HEK293 (cell line): ENCODE data around the gene MAPKAPK5.

Experiments used
- CTCF ChIA-PET: fragments of 350-600 bp; formaldehyde crosslinking; extraction: SDS; loops from one replicate; lab custom pipeline; 2021; ENCODE audit warnings: antibody characterized with exemption; lab: Yijun Ruan, JAX
- POLR2A ChIA-PET: fragments of 300-600 bp; formaldehyde crosslinking; extraction: SDS; loops from one replicate; lab custom pipeline; 2020; ENCODE audit warnings: antibody characterized with exemption, inconsistent platforms; lab: Yijun Ruan, JAX
- H3K27ac ChIP-seq: fragments of 200-500 bp; sonication (Bioruptor generic); 2 replicates; pipeline ENCODE4 v1.5.1; 2014; ENCODE audit warnings: low read depth, low read length, control low read depth, inconsistent platforms; ENCODE audit errors: extremely low read depth
- H3K36me3 ChIP-seq, 2 experiments: fragments of 200-500 bp in 1 of 2; sonication (Bioruptor generic) in 1 of 2; 1 replicate in 1 of 2; 2 replicates in 1 of 2; pipeline ENCODE4 v1.5.1; 2014 to 2017; ENCODE audit warnings: inconsistent platforms in 2 of 2, low read length in 2 of 2; ENCODE audit not compliant: control insufficient read depth in 2 of 2, insufficient read depth in 1 of 2
- H3K4me1 ChIP-seq: fragments of 200-500 bp; sonication (Bioruptor generic); 2 replicates; pipeline ENCODE4 v1.5.1; 2014; ENCODE audit warnings: mild to moderate bottlenecking, low read length, inconsistent platforms; ENCODE audit not compliant: control insufficient read depth, insufficient read depth
- H3K4me3 ChIP-seq: 2 replicates; pipeline ENCODE4 v1.5.1; 2011; ENCODE audit warnings: low read depth, mild to moderate bottlenecking, control low read depth, low read length, moderate library complexity
- H3K9me3 ChIP-seq: fragments of 200-500 bp; sonication (Bioruptor generic); 2 replicates; pipeline ENCODE4 v1.5.1; 2014; ENCODE audit warnings: low read depth, low read length, inconsistent platforms; ENCODE audit not compliant: control insufficient read depth, insufficient read depth
- FEZF1 ChIP-seq: fragments of 450-650 bp; formaldehyde crosslinking; IDR thresholded peaks from 2 replicates; pipeline ENCODE4 v1.5.1; 2016; ENCODE audit warnings: missing biosample characterization, missing genetic modification characterization
- KLF10 ChIP-seq: fragments of 450-650 bp; IDR thresholded peaks from 2 replicates; pipeline ENCODE4 v1.5.1; 2018; ENCODE audit warnings: missing biosample characterization, mild to moderate bottlenecking, missing genetic modification characterization
- KLF9 ChIP-seq: fragments of 450-650 bp; formaldehyde crosslinking; IDR thresholded peaks from 2 replicates; pipeline ENCODE4 v1.5.1; 2016; ENCODE audit warnings: missing biosample characterization, missing genetic modification characterization, low read depth
- REPIN1 ChIP-seq: fragments of 450-650 bp; formaldehyde crosslinking; IDR thresholded peaks from 2 replicates; pipeline ENCODE4 v1.5.1; 2017; ENCODE audit warnings: missing biosample characterization, missing genetic modification characterization, low read depth
- SCRT1 ChIP-seq: fragments of 450-650 bp; formaldehyde crosslinking; IDR thresholded peaks from 2 replicates; pipeline ENCODE4 v1.5.1; 2016; ENCODE audit warnings: missing biosample characterization, missing genetic modification characterization, borderline replicate concordance
- SCRT2 ChIP-seq: fragments of 450-650 bp; formaldehyde crosslinking; IDR thresholded peaks from 2 replicates; pipeline ENCODE4 v1.5.1; 2016; ENCODE audit warnings: missing biosample characterization, missing genetic modification characterization
- ZBTB17 ChIP-seq: fragments of 450-650 bp; formaldehyde crosslinking; IDR thresholded peaks from 2 replicates; pipeline ENCODE4 v1.5.1; 2016; ENCODE audit warnings: missing biosample characterization, missing genetic modification characterization
- ZFP3 ChIP-seq: fragments of 450-650 bp; formaldehyde crosslinking; IDR thresholded peaks from 2 replicates; pipeline ENCODE4 v1.5.1; 2016; ENCODE audit warnings: low read depth, missing biosample characterization, missing genetic modification characterization
- ZFP41 ChIP-seq: fragments of 450-650 bp; formaldehyde crosslinking; IDR thresholded peaks from 2 replicates; pipeline ENCODE4 v1.5.1; 2016; ENCODE audit warnings: missing biosample characterization, missing genetic modification characterization, borderline replicate concordance
- ZNF146 ChIP-seq: fragments of 450-650 bp; formaldehyde crosslinking; IDR thresholded peaks from 2 replicates; pipeline ENCODE4 v1.5.1; 2016; ENCODE audit warnings: missing biosample characterization, missing genetic modification characterization
- ZNF2 ChIP-seq: fragments of 450-650 bp; formaldehyde crosslinking; IDR thresholded peaks from 2 replicates; pipeline ENCODE4 v1.5.1; 2016; ENCODE audit warnings: missing biosample characterization, missing genetic modification characterization
- ZNF211 ChIP-seq: fragments of 450-650 bp; formaldehyde crosslinking; IDR thresholded peaks from 2 replicates; pipeline ENCODE4 v1.5.1; 2016; ENCODE audit warnings: low read depth, missing biosample characterization, missing genetic modification characterization
- ZNF324 ChIP-seq: fragments of 450-650 bp; formaldehyde crosslinking; IDR thresholded peaks from 2 replicates; pipeline ENCODE4 v1.5.1; 2016; ENCODE audit warnings: missing biosample characterization, missing genetic modification characterization
- ZNF394 ChIP-seq: fragments of 450-650 bp; formaldehyde crosslinking; IDR thresholded peaks from 2 replicates; pipeline ENCODE4 v1.5.1; 2016; ENCODE audit warnings: missing biosample characterization, missing genetic modification characterization, mild to moderate bottlenecking, moderate library complexity, borderline replicate concordance
- ZNF654 ChIP-seq: fragments of 450-650 bp; formaldehyde crosslinking; IDR thresholded peaks from 2 replicates; pipeline ENCODE4 v1.5.1; 2016; ENCODE audit warnings: low read depth, missing biosample characterization, missing genetic modification characterization
- ZNF660 ChIP-seq: fragments of 450-650 bp; IDR thresholded peaks from 2 replicates; pipeline ENCODE4 v1.5.1; 2018; ENCODE audit warnings: missing biosample characterization, mild to moderate bottlenecking, missing genetic modification characterization
- TF ChIP-seq, protein P1 (sequence below): fragments of 450-650 bp; formaldehyde crosslinking; conservative IDR thresholded peaks from 2 replicates; pipeline ENCODE4 v1.5.1; 2016; ENCODE audit warnings: low read depth, missing biosample characterization, missing genetic modification characterization
- TF ChIP-seq, protein P2 (sequence below): fragments of 450-650 bp; formaldehyde crosslinking; IDR thresholded peaks from 2 replicates; pipeline ENCODE4 v1.5.1; 2016; ENCODE audit warnings: missing biosample characterization, missing genetic modification characterization
- TF ChIP-seq, protein P3 (sequence below): fragments of 450-650 bp; formaldehyde crosslinking; IDR thresholded peaks from 2 replicates; pipeline ENCODE4 v1.5.1; 2016; ENCODE audit warnings: missing biosample characterization, missing genetic modification characterization

MAPKAPK5 gene

GRCh38 chr12:111812881-111813741 lies 28.9 kb upstream of the MAPKAPK5 start:
- peak; percentile 38; the same call in 1 of the 2 replicates for TF ChIP-seq FEZF1
- no peak; the same call in 1 of the 2 replicates for TF ChIP-seq ZFP3 (tag by site-specific recombination)
- TF ChIP-seq ZNF660 (tag by site-specific recombination), result peak; percentile 88
- TF ChIP-seq ZBTB17 (tag by site-specific recombination), result 0 out of 2 replicates have a peak, but pooled peaks have one; percentile 25
- TF ChIP-seq, protein P1, sequence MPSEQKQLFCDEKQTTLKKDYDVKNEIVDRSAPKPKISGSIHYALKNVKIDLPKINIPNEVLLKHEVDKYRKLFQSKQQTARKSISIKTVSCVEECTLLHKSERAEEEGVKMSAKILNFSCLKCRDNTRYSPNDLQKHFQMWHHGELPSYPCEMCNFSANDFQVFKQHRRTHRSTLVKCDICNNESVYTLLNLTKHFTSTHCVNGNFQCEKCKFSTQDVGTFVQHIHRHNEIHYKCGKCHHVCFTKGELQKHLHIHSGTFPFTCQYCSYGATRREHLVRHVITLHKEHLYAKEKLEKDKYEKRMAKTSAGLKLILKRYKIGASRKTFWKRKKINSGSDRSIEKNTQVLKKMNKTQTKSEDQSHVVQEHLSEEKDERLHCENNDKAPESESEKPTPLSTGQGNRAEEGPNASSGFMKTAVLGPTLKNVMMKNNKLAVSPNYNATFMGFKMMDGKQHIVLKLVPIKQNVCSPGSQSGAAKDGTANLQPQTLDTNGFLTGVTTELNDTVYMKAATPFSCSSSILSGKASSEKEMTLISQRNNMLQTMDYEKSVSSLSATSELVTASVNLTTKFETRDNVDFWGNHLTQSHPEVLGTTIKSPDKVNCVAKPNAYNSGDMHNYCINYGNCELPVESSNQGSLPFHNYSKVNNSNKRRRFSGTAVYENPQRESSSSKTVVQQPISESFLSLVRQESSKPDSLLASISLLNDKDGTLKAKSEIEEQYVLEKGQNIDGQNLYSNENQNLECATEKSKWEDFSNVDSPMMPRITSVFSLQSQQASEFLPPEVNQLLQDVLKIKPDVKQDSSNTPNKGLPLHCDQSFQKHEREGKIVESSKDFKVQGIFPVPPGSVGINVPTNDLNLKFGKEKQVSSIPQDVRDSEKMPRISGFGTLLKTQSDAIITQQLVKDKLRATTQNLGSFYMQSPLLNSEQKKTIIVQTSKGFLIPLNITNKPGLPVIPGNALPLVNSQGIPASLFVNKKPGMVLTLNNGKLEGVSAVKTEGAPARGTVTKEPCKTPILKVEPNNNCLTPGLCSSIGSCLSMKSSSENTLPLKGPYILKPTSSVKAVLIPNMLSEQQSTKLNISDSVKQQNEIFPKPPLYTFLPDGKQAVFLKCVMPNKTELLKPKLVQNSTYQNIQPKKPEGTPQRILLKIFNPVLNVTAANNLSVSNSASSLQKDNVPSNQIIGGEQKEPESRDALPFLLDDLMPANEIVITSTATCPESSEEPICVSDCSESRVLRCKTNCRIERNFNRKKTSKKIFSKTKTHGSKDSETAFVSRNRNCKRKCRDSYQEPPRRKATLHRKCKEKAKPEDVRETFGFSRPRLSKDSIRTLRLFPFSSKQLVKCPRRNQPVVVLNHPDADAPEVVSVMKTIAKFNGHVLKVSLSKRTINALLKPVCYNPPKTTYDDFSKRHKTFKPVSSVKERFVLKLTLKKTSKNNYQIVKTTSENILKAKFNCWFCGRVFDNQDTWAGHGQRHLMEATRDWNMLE, result no peak
- TF ChIP-seq ZNF211, result no peak
- TF ChIP-seq ZNF654, result peak; percentile 94
- TF ChIP-seq, protein P2, sequence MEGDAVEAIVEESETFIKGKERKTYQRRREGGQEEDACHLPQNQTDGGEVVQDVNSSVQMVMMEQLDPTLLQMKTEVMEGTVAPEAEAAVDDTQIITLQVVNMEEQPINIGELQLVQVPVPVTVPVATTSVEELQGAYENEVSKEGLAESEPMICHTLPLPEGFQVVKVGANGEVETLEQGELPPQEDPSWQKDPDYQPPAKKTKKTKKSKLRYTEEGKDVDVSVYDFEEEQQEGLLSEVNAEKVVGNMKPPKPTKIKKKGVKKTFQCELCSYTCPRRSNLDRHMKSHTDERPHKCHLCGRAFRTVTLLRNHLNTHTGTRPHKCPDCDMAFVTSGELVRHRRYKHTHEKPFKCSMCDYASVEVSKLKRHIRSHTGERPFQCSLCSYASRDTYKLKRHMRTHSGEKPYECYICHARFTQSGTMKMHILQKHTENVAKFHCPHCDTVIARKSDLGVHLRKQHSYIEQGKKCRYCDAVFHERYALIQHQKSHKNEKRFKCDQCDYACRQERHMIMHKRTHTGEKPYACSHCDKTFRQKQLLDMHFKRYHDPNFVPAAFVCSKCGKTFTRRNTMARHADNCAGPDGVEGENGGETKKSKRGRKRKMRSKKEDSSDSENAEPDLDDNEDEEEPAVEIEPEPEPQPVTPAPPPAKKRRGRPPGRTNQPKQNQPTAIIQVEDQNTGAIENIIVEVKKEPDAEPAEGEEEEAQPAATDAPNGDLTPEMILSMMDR (tag by site-specific recombination), result peak; percentile 83
- peak; percentile 97 for TF ChIP-seq SCRT2 (tag by site-specific recombination)
- TF ChIP-seq KLF10 (tag by site-specific recombination), result no peak
- TF ChIP-seq REPIN1, result no peak
- peak; percentile 58; the same call in 1 of the 2 replicates for TF ChIP-seq ZNF394 (tag by site-specific recombination)
- peak; percentile 93 for TF ChIP-seq SCRT1 (tag by site-specific recombination)
- TF ChIP-seq ZNF2 (tag by site-specific recombination), result 0 out of 2 replicates have a peak, but pooled peaks have one; percentile 23
- no peak for TF ChIP-seq ZNF324 (tag by site-specific recombination)
- TF ChIP-seq, protein P3, sequence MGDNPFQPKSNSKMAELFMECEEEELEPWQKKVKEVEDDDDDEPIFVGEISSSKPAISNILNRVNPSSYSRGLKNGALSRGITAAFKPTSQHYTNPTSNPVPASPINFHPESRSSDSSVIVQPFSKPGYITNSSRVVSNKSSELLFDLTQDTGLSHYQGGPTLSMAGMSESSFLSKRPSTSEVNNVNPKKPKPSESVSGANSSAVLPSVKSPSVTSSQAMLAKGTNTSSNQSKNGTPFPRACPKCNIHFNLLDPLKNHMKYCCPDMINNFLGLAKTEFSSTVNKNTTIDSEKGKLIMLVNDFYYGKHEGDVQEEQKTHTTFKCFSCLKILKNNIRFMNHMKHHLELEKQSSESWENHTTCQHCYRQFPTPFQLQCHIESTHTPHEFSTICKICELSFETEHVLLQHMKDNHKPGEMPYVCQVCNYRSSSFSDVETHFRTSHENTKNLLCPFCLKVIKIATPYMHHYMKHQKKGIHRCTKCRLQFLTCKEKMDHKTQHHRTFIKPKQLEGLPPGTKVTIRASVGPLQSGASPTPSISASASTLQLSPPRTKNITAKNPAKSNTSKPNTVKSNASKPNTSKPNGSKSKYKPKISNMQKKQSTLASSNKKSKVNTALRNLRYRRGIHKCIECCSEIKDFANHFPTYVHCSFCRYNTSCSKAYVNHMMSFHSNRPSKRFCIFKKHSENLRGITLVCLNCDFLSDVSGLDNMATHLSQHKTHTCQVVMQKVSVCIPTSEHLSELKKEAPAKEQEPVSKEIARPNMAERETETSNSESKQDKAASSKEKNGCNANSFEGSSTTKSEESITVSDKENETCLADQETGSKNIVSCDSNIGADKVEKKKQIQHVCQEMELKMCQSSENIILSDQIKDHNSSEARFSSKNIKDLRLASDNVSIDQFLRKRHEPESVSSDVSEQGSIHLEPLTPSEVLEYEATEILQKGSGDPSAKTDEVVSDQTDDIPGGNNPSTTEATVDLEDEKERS (tag by site-specific recombination), result no peak
- TF ChIP-seq ZFP41 (tag by site-specific recombination), result no peak
- TF ChIP-seq KLF9, result peak; percentile 37; the same call in 1 of the 2 replicates
- TF ChIP-seq ZNF146 (tag by site-specific recombination), result peak; percentile 86
- POLR2A ChIA-PET, result interaction anchor here (0.6 to 1.8 kb wide), 7 partner anchors 47 to 307 kb away, joined by 3 to 7 read pairs (median 3); partner anchors contain the start of genes ACAD10, BRAP, ERP29 and TMEM116
- Histone ChIP-seq H3K9me3 (no peaks in the 10 kb centered on the region), H3K4me3 (no peak overlapping the region), H3K4me1 (no peaks in the 10 kb centered on the region), H3K27ac (no peak overlapping the region), H3K36me3 (peaks cover 4 to 24% of the 10 kb centered on the region in 2 experiments; a peak in 2 of 3 replicates)
- CTCF ChIA-PET, result interaction anchor here (0.5 to 3.1 kb wide), 41 partner anchors 8 to 1219 kb away, joined by 3 to 55 read pairs (median 4); no protein-coding TSS in a partner anchor
